ENCODE measurements around the gene NEO1. TPM values are rescaled to one million over a fixed set of nuclear protein-coding genes. Genes with fewer than 3 reads are reported as not detected.

NEO1 gene
- total and polyA plus RNA-seq, 9 of the 15 experiments (the other 6 are each of a cell fraction or from before 2014, with no cell fraction given), result 0.08 to 1.7 (median 0.48) TPM

GRCh38 chr15:73345658-73346057 is 293.4 kb downstream of the NEO1 start (continued):
- no peak for TF ChIP-seq ZBTB49 (CRISPR knock-in tag; IDR thresholded peaks at IDR 0.05; ENCODE audit: borderline replicate concordance)
- no peak for TF ChIP-seq ILF3 (IDR thresholded peaks at IDR 0.05; ENCODE audit: borderline replicate concordance)
- no peak for TF ChIP-seq ZNF282 (CRISPR knock-in tag; IDR thresholded peaks at IDR 0.05)
- TF ChIP-seq AFF4 (CRISPR knock-in tag; IDR thresholded peaks at IDR 0.05), result no peak
- no peak for TF ChIP-seq ZNF699 (CRISPR knock-in tag; IDR thresholded peaks at IDR 0.05; ENCODE audit: insufficient replicate concordance)
- no peak for TF ChIP-seq FOXP1 (CRISPR knock-in tag; IDR thresholded peaks at IDR 0.05)
- no peak for TF ChIP-seq YBX1 (IDR thresholded peaks at IDR 0.05)
- TF ChIP-seq TCF7 (IDR thresholded peaks at IDR 0.05; ENCODE audit: borderline replicate concordance), result no peak
